Stimulated activated CD4-positive, alpha-beta T cell treated with anti-CD3 and anti-CD28 coated beads, Interleukin-15, amount 100 ng/mL, for 48 hours (primary cell): ENCODE measurements around the gene TARS1.

Source experiments
- DNase-seq, 2 donors: peaks; one replicate each; pipeline ENCODE4 v3.0.0-alpha.2; 2020; ENCODE audit warnings: low read depth in 2 of 2

Gene TARS1

DNA sequence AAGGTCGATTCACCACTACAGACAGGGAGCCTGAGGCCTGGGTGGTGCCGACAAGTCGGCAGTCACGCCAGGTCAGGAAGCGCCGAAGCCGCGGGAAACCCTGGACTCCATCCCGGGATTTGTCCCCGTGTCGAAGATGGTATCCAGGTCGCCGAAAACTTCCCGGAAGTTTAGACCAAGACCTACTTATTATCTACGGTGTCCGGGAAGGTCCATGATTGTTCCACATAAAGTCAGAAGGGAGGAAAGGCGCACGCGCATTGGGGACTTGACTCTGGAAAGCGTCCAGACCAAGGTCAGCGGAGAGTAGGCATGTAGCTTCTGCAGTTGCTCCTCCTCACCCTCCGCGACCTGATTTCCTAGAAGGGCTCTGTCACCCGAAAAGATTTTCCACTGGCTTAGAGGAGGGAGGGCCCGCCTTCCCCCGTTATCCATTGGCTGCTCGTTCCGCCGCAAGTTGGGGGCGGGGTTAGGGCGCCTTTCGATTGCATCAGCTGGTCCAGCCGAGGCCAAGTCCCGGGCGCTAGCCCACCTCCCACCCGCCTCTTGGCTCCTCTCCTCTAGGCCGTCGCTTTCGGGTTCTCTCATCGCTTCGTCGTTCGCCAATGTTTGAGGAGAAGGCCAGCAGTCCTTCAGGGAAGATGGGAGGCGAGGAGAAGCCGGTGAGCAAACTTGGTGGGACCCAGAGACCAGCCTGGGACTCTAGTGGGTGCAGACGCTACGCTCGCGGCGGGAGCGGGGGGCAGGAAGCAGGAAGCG lies at the start of gene TARS1:
TARS1 (plus strand) TSS at position 484 of the 759 bp plus-strand sequence; CDS start at position 606, 122 bp downstream.
- DNase-seq, result peak; percentile 91

DNA sequence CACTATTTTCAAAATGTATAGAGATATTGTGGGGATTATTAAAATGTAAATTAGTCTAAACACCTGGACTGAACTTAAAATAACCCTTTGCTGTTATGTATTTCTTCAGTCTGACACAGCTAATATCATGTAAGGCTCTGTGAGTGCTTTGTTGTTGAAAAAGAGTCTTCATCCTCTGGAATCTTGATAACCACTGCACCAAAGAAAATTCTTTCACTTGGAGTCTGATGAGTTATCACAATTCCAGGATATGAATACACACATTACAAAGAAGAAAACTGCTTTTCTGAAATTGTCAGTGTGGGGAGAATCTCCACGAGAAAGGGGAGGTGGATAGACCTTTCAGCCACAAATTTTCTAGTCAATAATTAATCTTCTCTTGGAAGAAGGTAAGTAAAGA lies 42.3 kb upstream of the TARS1 start:
- DNase-seq, result no peak

DNA sequence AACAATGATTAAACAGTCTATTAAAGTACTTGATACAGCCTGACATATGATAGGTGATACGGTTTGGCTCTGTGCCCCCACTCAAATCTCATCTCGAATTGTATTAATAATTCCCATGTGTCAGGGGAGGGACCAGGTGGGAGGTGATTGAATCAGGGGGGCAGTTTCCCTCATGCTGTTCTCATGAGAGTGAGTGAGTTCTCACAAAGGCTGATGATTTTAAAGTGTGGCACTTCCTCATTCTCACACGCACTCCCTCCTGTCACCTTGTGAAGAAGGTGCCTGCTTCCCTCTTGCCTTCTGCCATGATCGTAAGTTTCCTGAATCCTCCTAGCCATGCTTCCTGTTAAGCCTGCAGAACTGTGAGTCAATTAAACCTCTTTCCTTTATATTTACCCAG lies 40.1 kb upstream of the TARS1 start:
- no peak for DNase-seq

DNA sequence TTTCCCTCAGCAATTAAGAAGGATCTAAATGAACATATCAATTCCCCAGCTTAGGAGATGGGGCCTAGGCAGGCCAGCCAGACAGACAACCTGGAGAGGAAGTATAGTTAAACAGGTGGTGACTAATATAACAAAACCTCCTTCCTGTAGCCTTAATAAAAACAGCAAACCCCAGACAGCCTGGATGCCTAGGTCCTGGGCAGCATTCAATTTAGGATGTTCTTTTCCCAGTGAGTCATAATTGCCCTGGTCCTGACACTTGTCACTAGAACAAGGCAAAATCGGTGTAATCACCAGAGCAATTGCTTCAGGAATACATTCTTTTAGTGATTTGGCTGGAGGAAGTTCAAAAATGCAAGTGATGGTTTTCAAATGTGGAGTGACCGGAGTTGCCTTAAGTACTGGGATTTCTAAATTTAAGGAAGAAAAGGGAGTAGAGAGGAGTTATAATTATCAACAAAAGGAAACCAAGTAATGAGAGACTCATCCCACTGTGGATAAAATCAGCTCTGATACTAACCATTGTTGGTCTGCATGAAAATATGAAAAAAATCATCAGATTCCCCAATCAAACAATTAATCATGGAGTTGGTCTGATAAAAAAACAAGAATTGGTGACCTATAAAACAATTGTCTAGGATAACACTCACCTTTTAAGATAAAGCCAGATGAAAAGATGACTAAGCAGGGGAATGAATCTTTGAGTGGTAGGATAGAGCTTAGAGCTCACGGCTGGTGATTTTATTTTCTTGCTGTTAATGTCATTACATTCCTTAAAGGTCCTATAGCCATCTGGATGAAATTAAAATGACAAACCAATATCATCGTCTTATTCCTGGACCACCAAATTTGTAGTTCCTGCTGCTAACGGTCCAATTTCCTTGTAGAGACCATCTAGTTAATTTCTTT lies 39.0 kb upstream of the TARS1 start:
- DNase-seq, result no peak

DNA sequence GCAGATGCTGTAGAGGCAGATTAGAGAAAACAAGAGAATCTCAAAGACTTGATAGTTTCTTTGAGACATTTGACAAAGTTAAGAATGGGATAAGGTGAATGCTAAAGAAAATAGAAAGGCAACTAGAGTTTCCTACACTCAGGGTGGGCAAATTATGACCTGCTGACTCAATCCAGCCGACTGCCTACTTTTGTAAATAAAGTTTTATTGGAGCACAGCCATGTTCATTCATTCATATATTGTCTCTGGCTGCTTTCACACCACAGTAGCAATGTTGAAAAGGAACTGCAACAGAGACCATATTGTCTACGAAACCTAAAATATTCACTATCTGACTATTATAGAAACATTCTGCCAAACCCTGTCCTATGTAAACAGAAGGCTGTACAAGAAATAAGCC lies 37.6 kb upstream of the TARS1 start:
- no peak for DNase-seq

DNA sequence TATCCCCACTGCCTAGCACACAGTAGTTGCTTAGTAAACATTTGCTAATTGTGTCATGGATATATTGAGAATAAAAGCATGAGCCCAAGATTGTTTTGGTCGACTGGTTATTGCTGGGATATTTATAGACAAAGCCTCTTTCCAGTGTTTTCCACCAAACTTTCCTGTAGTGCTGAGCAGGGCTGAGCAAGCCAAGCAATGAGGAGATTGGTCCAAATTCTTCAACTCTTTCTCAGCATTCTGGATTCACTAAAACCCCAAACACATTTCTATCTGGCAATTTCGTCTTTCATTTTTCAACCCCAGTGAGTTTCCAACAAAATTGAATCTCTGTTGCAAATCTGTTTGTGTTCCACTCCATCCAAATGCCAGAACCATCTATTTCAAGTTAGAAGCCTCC lies 31.9 kb upstream of the TARS1 start:
- no peak for DNase-seq

DNA sequence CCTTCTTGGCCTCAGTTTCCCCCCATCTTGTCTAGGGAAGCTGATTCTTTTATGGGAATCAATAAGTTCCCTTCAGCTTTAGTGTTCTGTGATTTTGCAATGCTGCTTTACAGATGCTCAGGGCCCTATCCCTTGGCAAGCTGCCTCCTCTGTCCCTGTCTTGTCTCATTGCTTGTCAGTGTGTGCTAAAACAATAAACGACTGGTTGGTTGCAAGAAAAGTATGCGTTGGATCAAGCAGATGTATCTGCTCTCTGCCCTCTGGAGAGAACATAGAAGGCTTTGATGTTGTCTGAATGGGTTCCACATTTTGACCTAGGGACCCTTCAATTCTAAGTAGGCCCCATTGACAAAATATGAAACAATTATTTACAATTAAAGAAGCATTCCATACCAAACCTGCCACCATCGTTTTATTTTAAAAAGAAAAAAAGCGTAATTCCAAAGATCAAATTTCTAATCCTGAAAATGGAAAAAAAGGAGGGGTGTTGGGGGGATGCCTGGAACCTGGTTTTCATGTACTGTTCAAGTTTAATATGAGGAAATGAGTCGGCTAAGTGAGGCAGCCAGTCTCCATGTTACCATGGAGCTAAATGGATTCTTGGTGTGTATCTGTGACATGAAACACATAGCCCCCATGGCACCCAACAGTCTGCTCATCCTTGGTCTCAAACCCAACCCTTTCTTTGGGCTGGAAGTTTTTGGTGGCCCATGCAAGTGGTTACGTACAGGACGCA lies 31.2 kb upstream of the TARS1 start:
- no peak for DNase-seq

DNA sequence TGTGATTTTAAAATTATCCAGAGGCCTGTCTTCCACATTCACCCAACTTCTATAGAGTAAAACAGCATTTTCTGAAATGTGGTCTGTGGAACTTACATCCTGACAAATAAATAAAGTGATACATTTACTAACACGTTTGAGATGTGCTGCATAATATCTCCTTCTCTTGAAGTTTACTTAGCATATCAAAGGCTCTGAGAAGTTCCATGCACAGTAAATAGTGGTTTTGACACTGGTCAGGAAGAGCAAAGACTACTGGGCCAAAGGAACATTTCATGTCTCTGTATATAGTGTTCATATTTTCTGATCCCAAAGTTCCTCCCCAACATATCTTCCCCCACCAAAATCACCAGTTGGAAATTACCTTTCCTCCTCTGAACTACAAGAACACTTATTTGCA lies 30.5 kb upstream of the TARS1 start:
- DNase-seq, result no peak

DNA sequence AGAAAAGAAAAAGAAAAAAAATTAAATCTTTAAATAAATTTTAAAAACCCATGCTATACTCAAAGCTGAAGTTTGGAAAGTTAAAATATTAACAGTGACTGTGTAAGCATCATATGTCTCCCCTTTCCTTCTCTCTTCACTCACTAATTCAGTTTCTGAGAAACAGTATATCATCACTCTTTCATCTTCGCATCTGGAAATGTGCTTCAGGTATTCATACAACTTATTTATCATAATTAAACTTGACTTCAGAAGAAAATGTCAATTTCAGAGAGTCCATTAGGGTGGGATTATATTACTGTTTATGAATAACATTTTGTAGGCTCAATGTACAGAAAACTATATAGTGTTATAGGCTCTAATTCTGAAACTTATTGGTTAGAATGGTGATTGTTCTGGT lies 29.3 kb upstream of the TARS1 start:
- no peak for DNase-seq

DNA sequence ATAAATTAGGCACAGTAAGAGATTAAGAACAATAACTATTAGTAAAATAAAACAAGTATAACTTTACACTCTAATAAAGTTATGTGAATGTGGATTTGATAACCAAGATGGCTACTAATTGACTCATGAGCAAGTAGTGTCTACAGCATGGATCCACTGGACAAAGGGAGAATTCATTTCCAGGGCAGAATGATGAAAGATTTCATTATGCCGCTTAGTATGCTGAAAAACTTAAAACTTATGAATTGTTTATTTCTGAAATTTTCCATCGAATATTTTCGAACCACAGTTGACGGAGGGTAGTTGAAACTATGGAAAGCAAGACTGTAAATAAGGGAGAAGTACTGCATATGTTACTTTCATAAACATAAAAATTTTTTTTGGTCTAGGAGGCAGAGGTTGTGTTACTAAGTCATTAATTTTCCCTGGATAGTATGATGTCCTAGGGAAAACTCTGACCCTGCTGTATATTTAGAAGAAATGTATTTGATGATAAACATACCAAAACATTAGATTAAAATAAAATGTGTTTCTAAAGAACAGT lies 24.9 kb upstream of the TARS1 start:
- DNase-seq, result no peak

DNA sequence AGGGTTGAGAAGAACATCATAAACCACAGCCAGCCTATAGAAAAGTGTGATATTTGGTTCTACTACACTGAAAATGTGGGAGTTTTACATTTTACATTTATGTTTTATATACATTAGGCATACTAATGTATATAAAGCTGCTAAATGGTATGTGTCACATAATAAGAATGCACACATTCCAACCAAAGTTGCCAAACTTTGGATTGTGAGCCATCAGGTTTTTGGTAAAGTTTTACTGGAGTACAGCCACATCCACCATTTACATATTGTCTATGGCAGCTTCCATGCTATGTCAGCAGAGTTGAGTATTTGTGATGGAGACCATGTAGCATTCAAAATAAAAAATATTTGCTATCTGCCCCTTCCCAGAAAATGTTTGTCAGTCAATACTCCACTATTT lies 23.1 kb upstream of the TARS1 start:
- DNase-seq, result no peak

DNA sequence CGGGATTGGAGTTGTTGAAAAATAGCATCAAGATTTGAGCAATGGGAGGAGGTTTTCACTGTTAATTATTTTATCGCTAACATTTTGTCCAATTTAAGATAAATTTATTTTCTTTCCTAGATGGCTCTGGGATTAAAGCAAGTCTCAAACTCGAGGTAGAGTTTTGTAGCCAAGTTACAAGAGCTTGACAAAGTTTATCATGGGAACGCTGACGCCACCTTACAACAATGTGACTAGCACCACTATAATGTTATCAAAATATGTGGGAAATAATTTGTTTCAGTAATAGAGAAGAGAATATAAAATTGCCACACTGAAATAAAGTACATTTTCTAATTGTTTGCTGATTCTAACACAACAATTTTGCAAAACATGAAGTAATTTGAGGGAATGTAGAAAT lies 19.8 kb upstream of the TARS1 start:
- DNase-seq, result no peak

DNA sequence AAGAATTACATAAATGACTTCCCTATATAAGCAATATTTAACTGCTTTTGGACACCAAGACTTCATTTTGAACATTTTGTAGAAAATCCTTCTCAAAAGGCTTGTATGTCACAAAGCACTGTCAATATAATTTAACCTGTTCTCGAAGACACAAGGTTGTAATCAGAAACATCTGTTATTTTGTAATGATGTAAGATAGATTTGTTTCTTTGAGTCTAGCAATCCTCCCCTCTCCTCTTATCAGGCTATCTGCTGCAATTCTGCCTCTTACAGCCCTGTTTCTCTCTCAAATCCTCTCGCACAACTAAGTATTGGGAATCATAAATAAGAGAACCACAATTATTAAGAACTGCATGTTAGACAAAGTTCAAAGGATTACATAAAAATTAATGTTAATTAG lies 18.6 kb upstream of the TARS1 start:
- no peak for DNase-seq

DNA sequence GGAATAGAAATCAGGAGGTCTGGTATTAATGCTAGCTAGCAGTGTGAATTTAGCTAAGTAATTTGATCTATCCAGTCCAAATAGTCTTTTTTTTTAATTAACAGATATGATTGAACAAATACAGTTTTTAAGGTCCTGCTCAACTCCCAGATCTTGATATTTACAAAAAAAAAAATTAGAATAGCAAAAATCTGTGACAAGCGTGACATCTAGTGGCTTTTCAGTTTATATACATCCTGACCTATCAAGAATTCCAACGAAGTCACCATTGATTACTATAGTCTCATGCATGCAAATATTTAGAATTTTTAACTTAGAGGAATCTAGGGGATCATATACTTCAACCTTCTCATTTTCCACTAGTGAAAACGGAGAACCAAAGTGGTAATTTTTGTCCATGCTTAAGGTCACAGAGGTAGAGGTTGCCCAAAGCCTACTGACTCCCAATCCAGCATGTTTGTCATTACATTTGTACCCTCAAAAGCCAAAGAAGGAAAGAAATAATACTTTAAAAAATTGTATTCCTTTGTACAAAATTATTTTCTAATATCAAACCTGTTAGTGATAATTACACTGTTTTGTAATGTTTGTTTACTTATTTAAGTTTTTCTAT lies 17.6 kb upstream of the TARS1 start:
- no peak for DNase-seq

DNA sequence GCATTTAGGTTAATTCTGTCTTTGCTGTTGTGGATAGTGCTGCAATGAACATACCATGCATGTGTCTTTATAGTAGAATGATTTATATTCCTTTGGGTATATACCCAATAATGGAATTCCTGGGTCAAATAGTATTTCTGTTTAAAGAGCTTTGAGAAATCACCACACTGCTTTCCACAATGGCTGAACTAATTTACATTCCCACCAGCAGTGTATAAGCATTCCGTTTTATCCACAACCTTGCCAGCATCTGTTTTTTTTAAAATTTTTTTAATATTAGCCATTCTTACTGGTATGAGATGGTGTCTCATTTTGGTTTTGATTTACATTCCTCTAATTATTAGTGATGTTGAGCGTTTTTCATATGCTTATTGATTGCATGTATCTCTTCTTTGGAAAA lies 15.5 kb upstream of the TARS1 start:
- DNase-seq, result no peak

DNA sequence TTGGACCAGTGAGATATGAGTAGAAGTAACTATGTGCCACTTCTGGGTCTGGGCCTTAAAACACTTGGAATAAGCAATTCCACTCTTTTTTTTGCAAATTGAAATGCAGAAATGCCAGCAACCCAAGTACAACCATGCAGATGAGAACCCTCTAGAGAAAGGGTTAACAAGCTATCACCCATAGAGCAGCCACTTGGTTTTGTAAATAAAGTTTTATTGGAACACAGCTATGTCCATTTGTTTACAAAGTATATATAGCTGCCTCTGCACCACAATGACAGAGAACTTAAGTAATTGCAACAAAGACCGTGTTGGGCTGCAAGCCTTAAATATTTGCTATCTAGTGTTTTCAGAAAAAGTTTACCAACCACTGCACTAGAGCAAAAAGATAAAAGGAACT lies 9.8 kb upstream of the TARS1 start:
- no peak for DNase-seq

DNA sequence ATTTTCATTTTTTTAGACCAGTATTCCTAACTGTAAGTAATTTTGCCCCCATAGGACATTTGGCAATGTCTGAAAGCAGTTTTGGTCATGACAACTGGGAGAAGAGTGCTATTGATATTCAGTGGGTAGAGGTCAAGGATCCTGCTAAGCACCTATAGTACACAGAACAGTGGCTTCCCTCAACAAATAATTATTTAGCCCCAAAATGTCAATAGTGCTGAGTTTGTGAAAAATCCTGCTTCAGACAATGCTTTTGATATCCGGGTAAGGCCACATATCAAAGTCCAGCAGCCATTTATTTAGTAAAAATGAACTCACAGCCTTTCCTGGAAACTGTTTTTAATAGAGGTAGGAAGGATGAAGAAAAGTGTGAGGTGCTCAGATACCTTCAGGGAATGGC lies 8.1 kb upstream of the TARS1 start:
- no peak for DNase-seq

DNA sequence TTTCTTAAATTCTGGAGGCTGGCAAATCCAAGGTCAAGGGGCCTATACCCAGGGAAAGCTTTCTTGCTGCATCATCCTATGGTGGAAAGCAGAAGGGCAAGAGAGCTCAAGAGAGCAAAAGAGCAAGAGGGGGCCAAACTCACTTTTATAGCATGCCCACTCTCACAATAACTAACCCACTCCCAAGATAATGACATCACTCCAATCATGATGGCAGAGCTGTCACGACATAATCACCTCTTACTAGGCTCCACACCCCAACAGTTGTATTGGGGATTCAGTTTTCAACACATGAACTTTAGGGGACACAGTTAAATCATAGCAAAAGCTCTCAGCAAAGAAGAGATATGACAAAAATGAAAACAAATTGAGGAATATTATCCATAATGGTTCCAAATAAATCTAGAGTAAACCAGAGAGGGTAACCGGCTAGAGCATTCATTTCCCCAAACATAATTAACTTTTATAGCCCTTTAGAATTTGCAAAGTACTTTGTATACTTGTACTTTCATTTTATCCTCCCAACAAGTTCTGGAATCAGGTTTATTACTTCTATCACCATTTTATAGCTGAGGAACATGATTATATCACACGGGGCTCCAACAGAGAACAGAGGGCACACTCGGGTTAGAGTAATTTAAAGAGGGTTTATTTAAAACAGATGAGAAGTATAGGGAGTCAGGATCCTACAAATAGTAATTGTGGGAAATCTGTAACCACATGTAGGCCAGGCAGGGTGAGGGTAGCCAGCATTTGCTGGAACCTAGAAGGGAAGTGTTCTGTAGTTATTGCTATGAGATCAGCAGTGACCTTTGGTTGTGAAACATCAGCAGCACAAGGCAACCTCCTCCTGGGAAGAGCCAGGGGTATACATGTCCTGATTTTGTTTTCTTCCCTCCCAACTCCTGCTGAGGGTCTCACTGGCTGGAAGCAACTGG lies 7.2 kb upstream of the TARS1 start:
- DNase-seq, result no peak

DNA sequence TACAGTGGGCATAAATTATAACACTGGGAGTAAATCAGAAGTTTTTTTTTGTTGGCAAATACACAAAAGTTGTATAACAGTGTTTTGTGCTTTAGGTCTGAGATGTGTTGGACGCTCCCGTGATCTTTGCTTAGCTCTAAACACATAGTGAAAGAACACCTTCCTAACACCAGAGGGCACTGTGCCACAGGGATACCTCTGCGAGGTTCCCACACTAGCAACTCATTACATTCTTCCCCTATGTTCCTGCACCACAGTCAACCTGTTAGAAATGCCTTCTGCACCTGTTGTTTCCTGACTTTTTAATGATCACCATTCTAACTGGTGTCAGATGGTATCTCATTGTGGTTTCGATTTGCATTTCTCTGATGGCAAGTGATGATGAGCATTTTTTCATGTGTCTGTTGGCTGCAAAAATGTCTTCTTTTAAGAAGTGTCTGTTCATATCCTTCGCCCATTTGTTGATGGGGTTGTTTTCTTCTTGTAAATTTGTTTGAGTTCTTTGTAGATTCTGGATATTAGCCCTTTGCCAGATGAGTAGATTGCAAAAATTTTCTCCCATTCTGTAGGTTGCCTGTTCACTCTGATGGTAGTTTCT lies 4.8 kb upstream of the TARS1 start:
- DNase-seq, result peak; percentile 34 to 47

DNA sequence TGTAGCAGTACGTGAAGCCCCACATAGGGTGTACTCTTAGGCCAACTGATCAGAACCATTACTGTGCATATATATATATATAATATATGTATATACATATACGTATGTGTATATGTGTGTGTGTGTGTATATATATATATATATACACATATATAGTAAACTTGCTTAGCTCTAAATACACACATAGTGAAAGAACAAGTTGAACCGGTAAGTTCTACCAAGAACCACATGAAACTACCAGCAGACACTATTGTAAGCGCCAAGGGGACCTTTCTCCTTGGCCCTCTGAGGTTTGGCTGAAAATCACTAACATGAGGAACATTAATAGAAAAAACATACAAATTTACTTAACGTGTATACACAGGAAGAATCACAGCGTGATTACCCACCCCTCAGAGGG lies 1.8 kb upstream of the TARS1 start:
- no peak for DNase-seq
